GM15510 (cell line): ENCODE results near the gene SYNGAP1.

ENCODE experiments used
- POLR2A ChIP-seq: IDR thresholded peaks from 3 replicates; pipeline ENCODE4 v1.6.1; 2011; ENCODE audit warnings: borderline replicate concordance; ENCODE audit not compliant: insufficient read length; ENCODE audit errors: extremely low read depth

SYNGAP1 gene

GRCh38 chr6:33397541-33397940 is 22.3 kb upstream of the SYNGAP1 start:
- TF ChIP-seq POLR2A, result no peak

- TF ChIP-seq POLR2A, result no peak
Measured at GRCh38 chr6:33404884-33405283, 15.0 kb upstream of the SYNGAP1 start.

- no peak for TF ChIP-seq POLR2A
Measured at GRCh38 chr6:33405386-33405940, 14.4 kb upstream of the SYNGAP1 start.

- no peak for TF ChIP-seq POLR2A
Measured at GRCh38 chr6:33406126-33406525, 13.7 kb upstream of the SYNGAP1 start.

- TF ChIP-seq POLR2A, result no peak
Measured at GRCh38 chr6:33407132-33407718, 12.6 kb upstream of the SYNGAP1 start.

GRCh38 chr6:33410050-33410710 is 9.7 kb upstream of the SYNGAP1 start:
- peak; percentile 46 for TF ChIP-seq POLR2A

GRCh38 chr6:33410711-33411631 is 8.9 kb upstream of the SYNGAP1 start, which contains the start of gene PHF1:
Gene PHF1, plus strand, starts transcription at chr6:33411014. Its CDS starts 1,250 bp downstream, at chr6:33412264.
- TF ChIP-seq POLR2A, result peak; percentile 48

- TF ChIP-seq POLR2A, result no peak
Measured at GRCh38 chr6:33411632-33412005, 8.2 kb upstream of the SYNGAP1 start.

GRCh38 chr6:33412140-33413009 is 7.5 kb upstream of the SYNGAP1 start:
- no peak for TF ChIP-seq POLR2A

GRCh38 chr6:33413241-33414120 is 6.4 kb upstream of the SYNGAP1 start:
- no peak for TF ChIP-seq POLR2A

- no peak for TF ChIP-seq POLR2A
Measured at GRCh38 chr6:33414592-33415271, 5.1 kb upstream of the SYNGAP1 start.

- no peak for TF ChIP-seq POLR2A
Measured at GRCh38 chr6:33415831-33416230, 4.0 kb upstream of the SYNGAP1 start.
